ENCODE measurements around the gene LRCH1. TPM values are rescaled to one million over a fixed set of nuclear protein-coding genes. Genes with fewer than 3 reads are reported as not detected.

Gene LRCH1
- total RNA-seq, 1 experiment from 2014 or later, result 10.5 TPM

- ChIA-PET CTCF (no interaction called here), POLR2A (ENCODE audit: unreplicated experiment) (interaction anchor here (0.8 kb wide), 1 partner anchor 30 kb away, joined by 6 read pairs; no protein-coding TSS in a partner anchor)
- no peak overlapping the region for H3K4me3 ChIP-seq
- no TSS peak for BruUV-seq (replicated peaks)
- no peak overlapping the region for H3K4me2 ChIP-seq
- H3K79me2 ChIP-seq (ENCODE audit: low read depth), result 0 out of 2 replicates have a peak, but pooled peaks cover 8% of the 10 kb centered on the region
- H3K9me3 ChIP-seq (ENCODE audit: insufficient read depth, low read depth), result no peaks in the 10 kb centered on the region
- no peaks in the 10 kb centered on the region for H3K27me3 ChIP-seq (ENCODE audit: insufficient read depth, low read depth)
- no peak overlapping the region for H3K27ac ChIP-seq
- H2AFZ ChIP-seq, result no peak overlapping the region
- DNase-seq, result no peak
- H3K4me1 ChIP-seq (replicated peaks; ENCODE audit: insufficient read depth), result no peaks in the 10 kb centered on the region
- H3K36me3 ChIP-seq (ENCODE audit: low read depth), result no peaks in the 10 kb centered on the region
- TF ChIP-seq CTCF (conservative IDR thresholded peaks at IDR 0.05) (no peak), EZH2 (IDR thresholded peaks at IDR 0.05; ENCODE audit: low read depth) (no peak)
- peaks cover 8% of the 10 kb centered on the region; the same call in 1 of the 2 replicates for H4K20me1 ChIP-seq (ENCODE audit: insufficient read depth)
- intact Hi-C loops (cut with micrococcal nuclease; ENCODE audit: unreplicated experiment), result no loop called here
- no peaks in the 10 kb centered on the region for H3F3A ChIP-seq (ENCODE audit: insufficient read depth, low read depth)
- H3K9me2 ChIP-seq (ENCODE audit: insufficient read depth), result no peaks in the 10 kb centered on the region
These were observed 69.8 kb downstream of the LRCH1 start for GRCh38 chr13:46622630-46623256.

- H3K9me2 ChIP-seq (ENCODE audit: insufficient read depth), result no peaks in the 10 kb centered on the region
- ChIA-PET CTCF (no interaction called here), POLR2A (ENCODE audit: unreplicated experiment) (no interaction called here)
- H3K4me1 ChIP-seq (replicated peaks; ENCODE audit: insufficient read depth), result no peaks in the 10 kb centered on the region
- no peaks in the 10 kb centered on the region for H3F3A ChIP-seq (ENCODE audit: insufficient read depth, low read depth)
- no peak for DNase-seq
- intact Hi-C loops (cut with micrococcal nuclease; ENCODE audit: unreplicated experiment), result no loop called here
- no peaks in the 10 kb centered on the region for H3K36me3 ChIP-seq (ENCODE audit: low read depth)
- H2AFZ ChIP-seq, result no peak overlapping the region
- no TSS peak for BruUV-seq (replicated peaks)
- TF ChIP-seq EZH2 (IDR thresholded peaks at IDR 0.05; ENCODE audit: low read depth) (no peak), CTCF (conservative IDR thresholded peaks at IDR 0.05) (no peak)
- H4K20me1 ChIP-seq (ENCODE audit: insufficient read depth), result peaks cover 4% of the 10 kb centered on the region; the same call in 1 of the 2 replicates
- H3K79me2 ChIP-seq (ENCODE audit: low read depth), result 0 out of 2 replicates have a peak, but pooled peaks cover 8% of the 10 kb centered on the region
- H3K4me2 ChIP-seq, result no peak overlapping the region
- no peaks in the 10 kb centered on the region for H3K9me3 ChIP-seq (ENCODE audit: insufficient read depth, low read depth)
- H3K27me3 ChIP-seq (ENCODE audit: insufficient read depth, low read depth), result no peaks in the 10 kb centered on the region
- H3K4me3 ChIP-seq, result no peak overlapping the region
- H3K27ac ChIP-seq, result no peak overlapping the region
These were observed 71.4 kb downstream of the LRCH1 start for GRCh38 chr13:46624353-46624752.

GRCh38 chr13:46624821-46625220 is 71.9 kb downstream of the LRCH1 start:
- CTCF ChIA-PET, result no interaction called here
- H3K79me2 ChIP-seq (ENCODE audit: low read depth), result 0 out of 2 replicates have a peak, but pooled peaks cover 8% of the 10 kb centered on the region
- no TSS peak for BruUV-seq (replicated peaks)

More at GRCh38 chr13:46624821-46625220, 71.9 kb downstream of the LRCH1 start:
- H3K36me3 ChIP-seq (ENCODE audit: low read depth), result no peaks in the 10 kb centered on the region
- H3K9me2 ChIP-seq (ENCODE audit: insufficient read depth), result no peaks in the 10 kb centered on the region
- no peak overlapping the region for H3K4me3 ChIP-seq
- no peak overlapping the region for H2AFZ ChIP-seq
- no peak overlapping the region for H3K27ac ChIP-seq
- H3K27me3 ChIP-seq (ENCODE audit: insufficient read depth, low read depth), result no peaks in the 10 kb centered on the region
- POLR2A ChIA-PET (ENCODE audit: unreplicated experiment), result no interaction called here
- no peaks in the 10 kb centered on the region for H3F3A ChIP-seq (ENCODE audit: insufficient read depth, low read depth)
- no peak for TF ChIP-seq EZH2 (IDR thresholded peaks at IDR 0.05; ENCODE audit: low read depth)
- H3K9me3 ChIP-seq (ENCODE audit: insufficient read depth, low read depth), result no peaks in the 10 kb centered on the region
- H4K20me1 ChIP-seq (ENCODE audit: insufficient read depth), result peaks cover 6% of the 10 kb centered on the region
- no peaks in the 10 kb centered on the region for H3K4me1 ChIP-seq (replicated peaks; ENCODE audit: insufficient read depth)
- no peak overlapping the region for H3K4me2 ChIP-seq
- intact Hi-C loops (cut with micrococcal nuclease; ENCODE audit: unreplicated experiment), result no loop called here
- no peak for DNase-seq

All from PC-9 (cell line).